WTC11 (cell line): ENCODE data around the gene PTX4.

ENCODE experiments used
- AR ChIP-seq: fragments of 250-450 bp; sonication (Bioruptor Pico); IDR thresholded peaks from 2 replicates; pipeline ENCODE4 v1.9.0; 2021; ENCODE audit warnings: mild to moderate bottlenecking
- TF ChIP-seq, protein P1 (sequence below): sonication (generic); formaldehyde crosslinking; IDR thresholded peaks from 2 replicates; pipeline ENCODE4 v1.8.1; 2022; ENCODE audit warnings: mild to moderate bottlenecking, missing genetic modification reagents, moderate library complexity, borderline replicate concordance
- TF ChIP-seq, protein P2 (sequence below): fragments of 200-600 bp; IDR thresholded peaks from 2 replicates; pipeline ENCODE4 v1.8.0; 2022; ENCODE audit warnings: antibody characterized with exemption

- TF ChIP-seq, protein P1, sequence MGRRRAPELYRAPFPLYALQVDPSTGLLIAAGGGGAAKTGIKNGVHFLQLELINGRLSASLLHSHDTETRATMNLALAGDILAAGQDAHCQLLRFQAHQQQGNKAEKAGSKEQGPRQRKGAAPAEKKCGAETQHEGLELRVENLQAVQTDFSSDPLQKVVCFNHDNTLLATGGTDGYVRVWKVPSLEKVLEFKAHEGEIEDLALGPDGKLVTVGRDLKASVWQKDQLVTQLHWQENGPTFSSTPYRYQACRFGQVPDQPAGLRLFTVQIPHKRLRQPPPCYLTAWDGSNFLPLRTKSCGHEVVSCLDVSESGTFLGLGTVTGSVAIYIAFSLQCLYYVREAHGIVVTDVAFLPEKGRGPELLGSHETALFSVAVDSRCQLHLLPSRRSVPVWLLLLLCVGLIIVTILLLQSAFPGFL (CRISPR knock-in tag) = no peak
- TF ChIP-seq, protein P2, sequence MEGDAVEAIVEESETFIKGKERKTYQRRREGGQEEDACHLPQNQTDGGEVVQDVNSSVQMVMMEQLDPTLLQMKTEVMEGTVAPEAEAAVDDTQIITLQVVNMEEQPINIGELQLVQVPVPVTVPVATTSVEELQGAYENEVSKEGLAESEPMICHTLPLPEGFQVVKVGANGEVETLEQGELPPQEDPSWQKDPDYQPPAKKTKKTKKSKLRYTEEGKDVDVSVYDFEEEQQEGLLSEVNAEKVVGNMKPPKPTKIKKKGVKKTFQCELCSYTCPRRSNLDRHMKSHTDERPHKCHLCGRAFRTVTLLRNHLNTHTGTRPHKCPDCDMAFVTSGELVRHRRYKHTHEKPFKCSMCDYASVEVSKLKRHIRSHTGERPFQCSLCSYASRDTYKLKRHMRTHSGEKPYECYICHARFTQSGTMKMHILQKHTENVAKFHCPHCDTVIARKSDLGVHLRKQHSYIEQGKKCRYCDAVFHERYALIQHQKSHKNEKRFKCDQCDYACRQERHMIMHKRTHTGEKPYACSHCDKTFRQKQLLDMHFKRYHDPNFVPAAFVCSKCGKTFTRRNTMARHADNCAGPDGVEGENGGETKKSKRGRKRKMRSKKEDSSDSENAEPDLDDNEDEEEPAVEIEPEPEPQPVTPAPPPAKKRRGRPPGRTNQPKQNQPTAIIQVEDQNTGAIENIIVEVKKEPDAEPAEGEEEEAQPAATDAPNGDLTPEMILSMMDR = no peak
- TF ChIP-seq AR (CRISPR knock-in tag) = no peak
Observed at GRCh38 chr16:1458336-1458976, 30.3 kb downstream of the PTX4 start.
